ENCODE measurements around the gene PROSER2. TPM values are rescaled to one million over a fixed set of nuclear protein-coding genes. Genes with fewer than 3 reads are reported as not detected.

The PROSER2 gene
- total RNA-seq, 4 donors from 2014 or later: 2.3 to 10.7 (median 3.7) TPM

DNA sequence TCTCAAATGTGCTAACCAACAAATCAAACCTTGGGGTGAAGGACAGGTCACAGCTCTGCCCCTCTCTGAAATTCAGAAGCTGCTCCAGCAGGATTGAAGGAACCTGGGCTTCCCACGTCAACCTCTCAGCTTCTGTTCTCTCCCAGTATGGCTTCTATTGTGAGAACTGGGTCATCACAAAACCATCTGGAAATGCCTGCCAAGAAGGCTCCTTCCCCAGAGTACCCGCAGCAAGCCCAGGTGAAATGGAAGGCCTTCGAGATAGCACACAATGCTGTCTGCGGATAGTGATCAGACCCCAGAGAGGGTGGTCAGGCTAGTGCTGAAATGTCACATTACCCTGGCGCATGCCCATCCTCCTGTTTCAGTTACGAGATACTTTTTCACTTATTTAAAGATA is 16.4 kb upstream of the PROSER2 start:
- DNase-seq: no peak
- Histone ChIP-seq H3K4me3 (no peak overlapping the region), H3K4me1 (no peaks in the 10 kb centered on the region), H3K27ac (no peak overlapping the region), H3K27me3 (no peaks in the 10 kb centered on the region), H3K9me3 (no peaks in the 10 kb centered on the region), H3K36me3 (no peaks in the 10 kb centered on the region)
- no peak for TF ChIP-seq CTCF (IDR thresholded peaks at IDR 0.05)
- TF ChIP-seq POLR2A (IDR thresholded peaks at IDR 0.05): no peak

DNA sequence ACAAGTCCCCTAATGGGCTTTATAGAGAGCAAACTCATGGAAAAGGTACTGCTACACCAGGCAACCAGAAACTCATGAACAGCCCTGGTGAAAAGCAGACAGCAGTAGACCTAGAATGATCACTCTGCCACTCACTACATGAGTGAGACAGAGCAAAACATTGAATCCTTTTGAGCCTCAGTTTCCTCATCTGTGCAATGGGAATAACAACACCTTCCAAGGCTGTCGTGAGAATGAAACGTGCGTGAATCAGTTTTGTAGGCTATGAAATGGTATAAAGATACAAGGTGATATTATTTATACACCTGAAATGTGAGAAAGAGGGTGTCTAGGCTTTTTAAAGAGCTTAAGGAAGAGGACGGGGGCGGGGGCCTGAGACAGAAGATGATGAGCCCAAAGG is 14.3 kb upstream of the PROSER2 start:
- no peak for DNase-seq
- Histone ChIP-seq H3K9me3 (no peaks in the 10 kb centered on the region), H3K27ac (no peak overlapping the region), H3K4me1 (no peaks in the 10 kb centered on the region), H3K27me3 (no peaks in the 10 kb centered on the region), H3K36me3 (no peaks in the 10 kb centered on the region), H3K4me3 (no peak overlapping the region)
- TF ChIP-seq POLR2A (IDR thresholded peaks at IDR 0.05) (no peak), CTCF (IDR thresholded peaks at IDR 0.05) (no peak)

DNA sequence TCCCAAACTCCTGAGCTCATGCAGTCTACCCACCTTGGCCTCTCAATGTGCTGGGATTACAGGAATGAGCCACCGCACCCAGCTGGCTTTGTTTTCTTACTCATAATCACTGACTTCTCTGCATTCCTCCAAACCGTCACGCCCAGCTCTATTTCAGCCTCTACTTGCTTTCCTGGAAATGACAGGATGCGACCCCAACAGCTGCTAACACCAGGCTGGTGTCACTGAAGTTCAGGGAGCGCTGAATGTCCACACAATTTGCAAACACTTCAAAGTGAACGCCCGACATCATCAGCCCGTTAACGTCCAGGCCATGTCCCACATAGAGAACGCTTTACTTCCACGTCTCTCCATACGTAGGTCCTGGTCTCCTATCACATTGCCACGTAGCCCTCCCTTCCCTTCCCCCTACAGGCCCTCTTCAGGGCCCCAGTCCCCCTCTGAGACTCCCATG is 12.8 kb upstream of the PROSER2 start:
- DNase-seq: no peak
- no peaks in the 10 kb centered on the region for H3K27me3 ChIP-seq
- no peak overlapping the region for H3K27ac ChIP-seq
- no peaks in the 10 kb centered on the region for H3K4me1 ChIP-seq
- H3K36me3 ChIP-seq: no peaks in the 10 kb centered on the region
- no peaks in the 10 kb centered on the region for H3K9me3 ChIP-seq
- TF ChIP-seq POLR2A (IDR thresholded peaks at IDR 0.05) (no peak), CTCF (IDR thresholded peaks at IDR 0.05) (no peak)
- no peak overlapping the region for H3K4me3 ChIP-seq

- Histone ChIP-seq H3K4me1 (no peaks in the 10 kb centered on the region), H3K27me3 (no peaks in the 10 kb centered on the region), H3K4me3 (no peak overlapping the region), H3K9me3 (no peaks in the 10 kb centered on the region), H3K27ac (no peak overlapping the region), H3K36me3 (no peaks in the 10 kb centered on the region)
- TF ChIP-seq CTCF (IDR thresholded peaks at IDR 0.05): no peak
- no peak for TF ChIP-seq POLR2A (IDR thresholded peaks at IDR 0.05)
- no peak for DNase-seq
These were observed 12.2 kb upstream of the PROSER2 start for GRCh38 chr10:11810973-11811372.

GRCh38 chr10:11813177-11813576 is 10.0 kb upstream of the PROSER2 start:
- H3K27ac ChIP-seq: no peak overlapping the region
- TF ChIP-seq CTCF (IDR thresholded peaks at IDR 0.05) (no peak), POLR2A (IDR thresholded peaks at IDR 0.05) (no peak)
- H3K4me3 ChIP-seq: no peak overlapping the region
- H3K4me1 ChIP-seq: no peaks in the 10 kb centered on the region
- no peak for DNase-seq
- H3K27me3 ChIP-seq: no peaks in the 10 kb centered on the region
- H3K36me3 ChIP-seq: no peaks in the 10 kb centered on the region
- H3K9me3 ChIP-seq: no peaks in the 10 kb centered on the region

All from Peyer's patch (tissue), 4 donors.